HCT116 (cell line): ENCODE data around the gene SGF29.

ENCODE experiments used
- CTCF ChIP-seq, 3 experiments: fragments of 200-600 bp in 1 of 3; sonication (generic) in 1 of 3; IDR thresholded peaks in 2 of 3; conservative IDR thresholded peaks in 1 of 3; 2 replicates each; pipeline ENCODE4 v1.5.1; 2012 to 2017; ENCODE audit warnings: low read depth in 2 of 3, low read length in 2 of 3, antibody characterized with exemption in 1 of 3, borderline replicate concordance in 1 of 3, control low read depth in 1 of 3, mild to moderate bottlenecking in 1 of 3, mixed read lengths in 1 of 3, mixed run types in 1 of 3, moderate library complexity in 1 of 3; ENCODE audit not compliant: insufficient read depth in 1 of 3
- EZH2 ChIP-seq: fragments of 200-600 bp; sonication (generic); IDR thresholded peaks from 2 replicates; pipeline ENCODE4 v1.6.1; 2017; ENCODE audit warnings: antibody characterized with exemption, mixed run types
- FOSL1 ChIP-seq: IDR thresholded peaks from 2 replicates; pipeline ENCODE4 v1.6.1; 2012; ENCODE audit warnings: low read depth
- MAX ChIP-seq: IDR thresholded peaks from 2 replicates; pipeline ENCODE4 v1.6.1; 2012
- POLR2A ChIP-seq: IDR thresholded peaks from 2 replicates; pipeline ENCODE4 v1.7.0; 2011; ENCODE audit warnings: borderline replicate concordance; ENCODE audit not compliant: insufficient read depth, insufficient read length; ENCODE audit errors: extremely low read depth
- POLR2AphosphoS5 ChIP-seq: IDR thresholded peaks from 2 replicates; pipeline ENCODE4 v1.6.1; 2011; ENCODE audit warnings: mild to moderate bottlenecking, low read depth, low read length, moderate library complexity
- REST ChIP-seq: IDR thresholded peaks from 2 replicates; pipeline ENCODE4 v1.6.1; 2012; ENCODE audit warnings: low read depth
- SRF ChIP-seq: IDR thresholded peaks from 2 replicates; pipeline ENCODE4 v1.6.1; 2012; ENCODE audit warnings: low read depth
- TCF7L2 ChIP-seq: IDR thresholded peaks from 2 replicates; pipeline ENCODE4 v1.7.0; 2011; ENCODE audit warnings: borderline replicate concordance, inconsistent platforms; ENCODE audit not compliant: insufficient read depth, insufficient read length; ENCODE audit errors: extremely low read depth
- YY1 ChIP-seq: IDR thresholded peaks from 2 replicates; pipeline ENCODE4 v1.6.1; 2011; ENCODE audit warnings: low read length, low read depth, moderate library complexity, mild to moderate bottlenecking; ENCODE audit not compliant: insufficient replicate concordance; ENCODE audit errors: extremely low read depth
- ZNF274 ChIP-seq: fragments of 200-500 bp; sonication (Bioruptor generic); IDR thresholded peaks from 2 replicates; pipeline ENCODE4 v1.6.1; 2014; ENCODE audit warnings: mild to moderate bottlenecking, low read depth, low read length, inconsistent platforms
- TF ChIP-seq, protein P1 (sequence below): IDR thresholded peaks from 2 replicates; pipeline ENCODE4 v1.6.1; 2011; ENCODE audit warnings: mild to moderate bottlenecking, low read length, moderate library complexity; ENCODE audit not compliant: insufficient replicate concordance; ENCODE audit errors: extremely low read depth

DNA sequence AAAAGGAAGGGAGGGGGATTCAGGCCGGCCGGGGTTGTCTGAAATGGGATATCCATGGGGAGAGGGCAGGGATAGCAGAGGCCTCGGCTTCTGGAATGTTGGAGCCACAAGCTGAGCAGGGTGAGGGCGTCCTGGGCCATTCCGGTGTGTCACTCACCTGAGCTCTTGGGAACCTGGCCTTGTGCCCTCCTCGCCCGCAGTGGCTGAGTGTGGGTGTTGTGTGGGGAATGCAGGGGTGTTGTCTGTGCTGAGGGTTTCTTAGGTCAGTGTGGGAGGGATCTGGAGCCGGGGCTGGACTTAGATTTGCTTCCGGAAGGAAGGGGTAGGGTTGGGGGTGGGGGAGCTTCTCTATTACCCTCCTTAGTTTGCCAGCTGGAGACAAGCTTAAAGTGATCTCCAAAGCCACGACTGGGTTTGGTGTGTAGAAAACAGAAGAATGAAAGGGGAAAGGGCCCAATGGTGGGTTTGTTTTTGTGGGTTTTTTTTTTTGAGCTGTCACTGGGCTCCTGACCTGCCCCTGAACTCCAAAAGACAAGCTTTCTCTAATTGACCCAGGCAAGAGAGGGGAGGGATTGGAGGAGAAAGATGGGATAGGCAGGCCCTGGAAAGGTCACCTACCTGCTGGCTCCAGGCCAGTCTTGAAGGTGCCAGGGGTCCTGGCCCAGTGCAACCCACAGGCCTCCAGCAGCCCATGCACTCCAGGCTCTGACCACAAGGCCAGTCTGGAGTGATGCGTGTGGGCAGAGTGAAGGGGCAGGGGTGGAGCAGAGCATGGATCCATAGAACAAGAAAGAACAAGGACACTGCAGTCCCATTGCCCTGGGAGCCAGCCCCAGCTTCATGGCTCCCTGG, 43.3 kb downstream of the SGF29 start, which contains the start of gene SULT1A2:
- TF ChIP-seq CTCF (IDR thresholded peaks at IDR 0.05 in 2 of 3, conservative IDR thresholded peaks at IDR 0.05 in 1 of 3; ENCODE audit: borderline replicate concordance in 1 of 3, insufficient read depth in 1 of 3, low read depth in 2 of 3, low read length in 2 of 3) (no peak), POLR2AphosphoS5 (peak; percentile 46), EZH2 (no peak), TCF7L2 (no peak), FOSL1 (no peak), ZNF274 (no peak), MAX (no peak), POLR2A (no peak), REST (no peak), SRF (no peak), YY1 (no peak)
- TF ChIP-seq, protein P1, sequence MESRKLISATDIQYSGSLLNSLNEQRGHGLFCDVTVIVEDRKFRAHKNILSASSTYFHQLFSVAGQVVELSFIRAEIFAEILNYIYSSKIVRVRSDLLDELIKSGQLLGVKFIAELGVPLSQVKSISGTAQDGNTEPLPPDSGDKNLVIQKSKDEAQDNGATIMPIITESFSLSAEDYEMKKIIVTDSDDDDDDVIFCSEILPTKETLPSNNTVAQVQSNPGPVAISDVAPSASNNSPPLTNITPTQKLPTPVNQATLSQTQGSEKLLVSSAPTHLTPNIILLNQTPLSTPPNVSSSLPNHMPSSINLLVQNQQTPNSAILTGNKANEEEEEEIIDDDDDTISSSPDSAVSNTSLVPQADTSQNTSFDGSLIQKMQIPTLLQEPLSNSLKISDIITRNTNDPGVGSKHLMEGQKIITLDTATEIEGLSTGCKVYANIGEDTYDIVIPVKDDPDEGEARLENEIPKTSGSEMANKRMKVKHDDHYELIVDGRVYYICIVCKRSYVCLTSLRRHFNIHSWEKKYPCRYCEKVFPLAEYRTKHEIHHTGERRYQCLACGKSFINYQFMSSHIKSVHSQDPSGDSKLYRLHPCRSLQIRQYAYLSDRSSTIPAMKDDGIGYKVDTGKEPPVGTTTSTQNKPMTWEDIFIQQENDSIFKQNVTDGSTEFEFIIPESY = no peak
